ENCODE data around the gene MED16. TPM values are rescaled to one million over a fixed set of nuclear protein-coding genes. Genes with fewer than 3 reads are reported as not detected.
A peak's percentile ranks its signal among the peaks of the same experiment; 100 is the strongest.
"Not testable (repeated sequence)": the region's sequence is repeated elsewhere in the genome, so short reads cannot be mapped to it uniquely, and the experiment has no call there.

Gene MED16
- total RNA-seq, 6 donors from 2014 or later: 33.5 to 110 (median 62.1) TPM

DNA sequence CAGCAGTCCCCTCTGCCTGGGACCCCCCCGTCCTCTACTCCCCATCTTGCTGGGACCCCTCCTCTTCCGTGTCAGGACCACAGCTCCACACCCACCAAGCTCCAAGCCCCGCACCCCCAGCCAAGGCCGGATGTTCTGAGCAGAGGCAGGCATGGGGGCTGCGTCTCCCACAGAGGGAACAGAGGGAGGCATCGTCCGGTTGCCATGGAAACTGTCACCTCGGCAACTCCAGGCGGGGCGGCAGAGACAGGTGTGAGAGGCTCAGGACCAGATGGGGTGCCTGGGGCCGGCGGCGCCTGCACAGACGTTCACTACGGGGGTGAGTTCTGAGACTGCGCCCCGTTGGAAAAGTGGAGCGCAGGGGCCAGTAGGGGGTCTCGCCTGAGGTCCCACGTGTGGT lies 5.7 kb upstream of the MED16 start:
- Histone ChIP-seq H3K36me3 (peaks cover 0 to 41% (median 30%) of the 10 kb centered on the region in 4 donors), H3K4me3 (no peak overlapping the region), H3K4me1 (peaks cover 0 to 2% (median 2%) of the 10 kb centered on the region in 4 donors), H3K27me3 (no peaks in the 10 kb centered on the region), H3K27ac (no peak overlapping the region), H3K9me3 (no peaks in the 10 kb centered on the region)
- WGBS, 2 donors: 86 to 92% methylated on average over 11 to 20 of the region's 20 CpGs
- ATAC-seq (ENCODE audit: low FRiP score in 2 of 2): peak in 1 of 2 donors; percentile 3
- DNase-seq: peak in 1 of 2 donors; percentile 79
- no peak for TF ChIP-seq EP300 (IDR thresholded peaks at IDR 0.05)

- Histone ChIP-seq H3K4me3 (no peak overlapping the region), H3K27me3 (no peaks in the 10 kb centered on the region), H3K9me3 (no peaks in the 10 kb centered on the region), H3K27ac (no peak overlapping the region), H3K4me1 (peaks cover 0 to 5% (median 5%) of the 10 kb centered on the region in 4 donors), H3K36me3 (peaks cover 0 to 41% (median 30%) of the 10 kb centered on the region in 4 donors)
- TF ChIP-seq POLR2A (IDR thresholded peaks at IDR 0.05) (no peak), POLR2AphosphoS5 (IDR thresholded peaks at IDR 0.05) (no peak), EP300 (IDR thresholded peaks at IDR 0.05) (no peak)
- TF ChIP-seq, protein P1, sequence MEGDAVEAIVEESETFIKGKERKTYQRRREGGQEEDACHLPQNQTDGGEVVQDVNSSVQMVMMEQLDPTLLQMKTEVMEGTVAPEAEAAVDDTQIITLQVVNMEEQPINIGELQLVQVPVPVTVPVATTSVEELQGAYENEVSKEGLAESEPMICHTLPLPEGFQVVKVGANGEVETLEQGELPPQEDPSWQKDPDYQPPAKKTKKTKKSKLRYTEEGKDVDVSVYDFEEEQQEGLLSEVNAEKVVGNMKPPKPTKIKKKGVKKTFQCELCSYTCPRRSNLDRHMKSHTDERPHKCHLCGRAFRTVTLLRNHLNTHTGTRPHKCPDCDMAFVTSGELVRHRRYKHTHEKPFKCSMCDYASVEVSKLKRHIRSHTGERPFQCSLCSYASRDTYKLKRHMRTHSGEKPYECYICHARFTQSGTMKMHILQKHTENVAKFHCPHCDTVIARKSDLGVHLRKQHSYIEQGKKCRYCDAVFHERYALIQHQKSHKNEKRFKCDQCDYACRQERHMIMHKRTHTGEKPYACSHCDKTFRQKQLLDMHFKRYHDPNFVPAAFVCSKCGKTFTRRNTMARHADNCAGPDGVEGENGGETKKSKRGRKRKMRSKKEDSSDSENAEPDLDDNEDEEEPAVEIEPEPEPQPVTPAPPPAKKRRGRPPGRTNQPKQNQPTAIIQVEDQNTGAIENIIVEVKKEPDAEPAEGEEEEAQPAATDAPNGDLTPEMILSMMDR (IDR thresholded peaks at IDR 0.05): no peak
- DNase-seq (peak in 1 of 2 donors; percentile 77), ATAC-seq (ENCODE audit: low FRiP score in 2 of 2) (no peak)
- WGBS, 2 donors: 95% methylated on average over 19 to 22 of the region's 26 CpGs
Measured at GRCh38 chr19:897442-898039, 4.6 kb upstream of the MED16 start.

DNA sequence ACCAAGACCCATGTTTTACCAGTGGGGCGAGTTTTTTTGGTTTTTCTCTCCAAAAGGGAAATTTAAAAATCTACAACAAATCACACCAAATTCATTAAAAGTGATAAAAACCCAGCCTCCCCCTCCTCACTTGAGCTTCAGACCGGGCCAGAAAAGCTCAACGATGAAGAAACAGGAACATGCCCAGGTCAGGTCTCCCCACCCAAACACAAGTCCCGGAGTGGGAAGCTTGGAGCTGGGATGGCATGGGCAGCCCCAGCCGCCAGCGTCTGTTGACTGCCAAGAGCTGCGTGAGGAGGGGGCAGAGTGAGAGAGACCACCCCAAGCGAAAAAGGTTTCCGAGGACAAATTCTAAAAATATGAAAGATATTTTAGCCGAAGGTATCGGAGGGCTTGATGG lies 4.0 kb upstream of the MED16 start:
- ATAC-seq (ENCODE audit: low FRiP score in 2 of 2) (no peak), DNase-seq (no peak)
- H3K4me3 ChIP-seq: no peak overlapping the region
- H3K4me1 ChIP-seq: peaks cover 1 to 10% (median 9%) of the 10 kb centered on the region in 4 donors
- H3K27ac ChIP-seq: no peak overlapping the region
- peaks cover 0 to 39% (median 30%) of the 10 kb centered on the region in 4 donors for H3K36me3 ChIP-seq
- TF ChIP-seq POLR2AphosphoS5 (IDR thresholded peaks at IDR 0.05) (no peak), POLR2A (IDR thresholded peaks at IDR 0.05) (no peak), EP300 (IDR thresholded peaks at IDR 0.05) (no peak)
- TF ChIP-seq, protein P1 (IDR thresholded peaks at IDR 0.05): no peak
- no peaks in the 10 kb centered on the region for H3K9me3 ChIP-seq
- 88 to 95% methylated on average over 11 of the region's 11 CpGs for WGBS, 2 donors
- H3K27me3 ChIP-seq: no peaks in the 10 kb centered on the region

GRCh38 chr19:896434-896833 lies 3.4 kb upstream of the MED16 start:
- Histone ChIP-seq H3K4me1 (peaks cover 3 to 14% (median 12%) of the 10 kb centered on the region in 4 donors), H3K27ac (no peak overlapping the region), H3K4me3 (no peak overlapping the region), H3K9me3 (no peaks in the 10 kb centered on the region), H3K27me3 (no peaks in the 10 kb centered on the region), H3K36me3 (peaks cover 0 to 33% (median 24%) of the 10 kb centered on the region in 4 donors)
- TF ChIP-seq POLR2A (IDR thresholded peaks at IDR 0.05): no peak
- TF ChIP-seq, protein P1 (IDR thresholded peaks at IDR 0.05): no peak
- TF ChIP-seq EP300 (IDR thresholded peaks at IDR 0.05): no peak
- TF ChIP-seq POLR2AphosphoS5 (IDR thresholded peaks at IDR 0.05): no peak
- WGBS, 2 donors: 91 to 95% methylated on average over 9 to 10 of the region's 10 CpGs
- no peak for ATAC-seq (ENCODE audit: low FRiP score in 2 of 2)
- DNase-seq: peak in 1 of 2 donors; percentile 27

- WGBS, 2 donors: 7 to 8% methylated on average over 20 to 27 of the region's 27 CpGs
Measured at GRCh38 chr19:892243-892893, 619 bp downstream of the MED16 start.

GRCh38 chr19:891421-892200 lies 1.4 kb downstream of the MED16 start:
- H3K27ac ChIP-seq: peak overlapping the region; percentile 89 to 95 (median 92)
- peak; percentile 68 to 84 for DNase-seq
- not testable (repeated sequence) for ATAC-seq (ENCODE audit: low FRiP score in 2 of 2); H3K27me3 ChIP-seq; H3K9me3 ChIP-seq
- WGBS, 2 donors: 67 to 73% methylated on average over 16 to 25 of the region's 50 CpGs
- peaks cover 7 to 20% (median 18%) of the 10 kb centered on the region in 4 donors for H3K4me1 ChIP-seq
- H3K4me3 ChIP-seq: peak overlapping the region in 3 of 4 donors; percentile 68 to 95 (median 73)
- peaks cover 0 to 43% (median 25%) of the 10 kb centered on the region in 4 donors for H3K36me3 ChIP-seq

More at GRCh38 chr19:892243-892893, 619 bp downstream of the MED16 start:
- Histone ChIP-seq H3K36me3 (peaks cover 0 to 43% (median 23%) of the 10 kb centered on the region in 4 donors), H3K27me3 (no peaks in the 10 kb centered on the region), H3K27ac (peak overlapping the region; percentile 89 to 95 (median 92)), H3K9me3 (no peaks in the 10 kb centered on the region), H3K4me3 (peak overlapping the region; percentile 68 to 95 (median 80)), H3K4me1 (peaks cover 7 to 20% (median 18%) of the 10 kb centered on the region in 4 donors)
- no peak for ATAC-seq (ENCODE audit: low FRiP score in 2 of 2)
- no peak for DNase-seq
- TF ChIP-seq POLR2AphosphoS5 (IDR thresholded peaks at IDR 0.05): no peak
- TF ChIP-seq EP300 (IDR thresholded peaks at IDR 0.05): no peak
- TF ChIP-seq, protein P1 (IDR thresholded peaks at IDR 0.05): no peak
- no peak for TF ChIP-seq POLR2A (IDR thresholded peaks at IDR 0.05)
